HepG2 (cell line): ENCODE results near the gene CD276. TPM values are rescaled to one million over a fixed set of nuclear protein-coding genes. Genes with fewer than 3 reads are reported as not detected.

Source experiments
- ATAC-seq: fragments of 200-7000 bp; cut with Tn5 transposase; 3 replicates; pipeline ENCODE4 v1.9.1; 2020; ENCODE audit warnings: mild to moderate bottlenecking, moderate library complexity
- BruUV-seq: library from RNA; stranded (reverse); fragments of 400-500 nt; replicated peaks from 2 replicates; lab custom pipeline; 2021; lab: Mats Ljungman, UMichigan
- CTCF ChIA-PET: fragments of 300-600 bp; formaldehyde crosslinking; extraction: SDS; loops from one replicate; lab custom pipeline; 2021; ENCODE audit warnings: low total read pairs, inconsistent platforms, low intra/inter-chr PET ratio; lab: Yijun Ruan, JAX
- POLR2A ChIA-PET: fragments of 350-600 bp; sonication (Branson Sonifier 250); formaldehyde crosslinking; loops from one replicate; lab custom pipeline; 2020; ENCODE audit warnings: antibody characterized with exemption, inconsistent platforms; lab: Yijun Ruan, JAX
- DNase-seq: peaks from one replicate; pipeline ENCODE4 v3.0.0-alpha.2; 2015; ENCODE audit warnings: low spot score
- FAIRE-seq: peaks from 3 replicates; lab custom pipeline; 2011; peaks lifted over from hg19 to GRCh38; lab: Jason Lieb, UNC
- H2AFZ ChIP-seq: one replicate; pipeline ENCODE4 v1.6.1; 2011; ENCODE audit warnings: low read length, inconsistent platforms
- H3K27ac ChIP-seq: fragments of 300-600 bp; 3 replicates; pipeline ENCODE4 v1.8.0; 2011; ENCODE audit warnings: mixed run types, mild to moderate bottlenecking, mixed read lengths, low read length, inconsistent platforms; ENCODE audit not compliant: insufficient read depth; ENCODE audit errors: extremely low read length
- H3K27me3 ChIP-seq, 2 experiments: fragments of 200-600 bp in 1 of 2; 2 replicates in 1 of 2; 3 replicates in 1 of 2; pipeline versions ENCODE4 v1.6.0 to v1.8.0; 2011; ENCODE audit warnings: low read length in 2 of 2, mild to moderate bottlenecking in 2 of 2, moderate library complexity in 2 of 2, inconsistent platforms in 1 of 2; ENCODE audit not compliant: insufficient read depth in 2 of 2, control insufficient read depth in 1 of 2
- H3K36me3 ChIP-seq, 2 experiments: fragments of 200-600 bp in 1 of 2; replicated peaks in 1 of 2; 2 replicates in 1 of 2; 3 replicates in 1 of 2; pipeline versions ENCODE4 v1.5.1 to v1.8.0; 2011; ENCODE audit warnings: low read length in 2 of 2, inconsistent platforms in 1 of 2; ENCODE audit not compliant: insufficient read depth in 2 of 2, control insufficient read depth in 1 of 2
- H3K4me1 ChIP-seq: 2 replicates; pipeline ENCODE4 v1.5.1; 2012; ENCODE audit warnings: low read length, inconsistent platforms; ENCODE audit not compliant: insufficient read depth
- H3K4me2 ChIP-seq: 2 replicates; pipeline ENCODE4 v1.6.0; 2011; ENCODE audit warnings: low read depth, low read length, inconsistent platforms
- H3K4me3 ChIP-seq, 3 experiments: fragments of 200-600 bp in 1 of 3; sonication (generic), shearing (Covaris generic) in 1 of 3; replicated peaks in 1 of 3; 2 replicates each; pipeline ENCODE4 v1.5.1; 2011 to 2016; ENCODE audit warnings: low read length in 3 of 3, inconsistent platforms in 2 of 3, low read depth in 2 of 3, mild to moderate bottlenecking in 2 of 3, control low read depth in 1 of 3, mixed read lengths in 1 of 3; ENCODE audit not compliant: insufficient read depth in 1 of 3
- H3K79me2 ChIP-seq: one replicate; pipeline ENCODE4 v1.6.1; 2011; ENCODE audit warnings: low read length, inconsistent platforms; ENCODE audit not compliant: insufficient read depth
- H3K9ac ChIP-seq: 2 replicates; pipeline ENCODE4 v1.6.0; 2011; ENCODE audit warnings: mild to moderate bottlenecking, low read depth, low read length, inconsistent platforms; ENCODE audit not compliant: insufficient read depth
- H3K9me3 ChIP-seq: 2 replicates; pipeline ENCODE4 v1.5.1; 2012; ENCODE audit warnings: mild to moderate bottlenecking, low read length
- H4K20me1 ChIP-seq: 2 replicates; pipeline ENCODE4 v1.6.0; 2011; ENCODE audit warnings: inconsistent platforms, mild to moderate bottlenecking, low read length, moderate library complexity; ENCODE audit not compliant: insufficient read depth
- AKNA ChIP-seq: sonication (generic); formaldehyde crosslinking; IDR thresholded peaks from 2 replicates; pipeline ENCODE4 v1.4.0; 2020; ENCODE audit warnings: missing genetic modification reagents, borderline replicate concordance
- CENPT ChIP-seq: sonication (generic); formaldehyde crosslinking; IDR thresholded peaks from 2 replicates; pipeline ENCODE4 v1.8.0; 2022; ENCODE audit warnings: low read depth, mild to moderate bottlenecking, moderate library complexity, missing genetic modification reagents
- EED ChIP-seq: sonication (generic); formaldehyde crosslinking; IDR thresholded peaks from 2 replicates; pipeline ENCODE4 v1.5.0; 2020; ENCODE audit warnings: mild to moderate bottlenecking, missing genetic modification reagents
- FOXO1 ChIP-seq: sonication (generic); formaldehyde crosslinking; IDR thresholded peaks from 2 replicates; pipeline ENCODE4 v1.4.0; 2020; ENCODE audit warnings: missing genetic modification reagents
- IRX3 ChIP-seq: sonication (generic); formaldehyde crosslinking; IDR thresholded peaks from 2 replicates; pipeline ENCODE4 v1.8.1; 2023; ENCODE audit warnings: mild to moderate bottlenecking, low read depth, missing genetic modification reagents, borderline replicate concordance
- KMT2A ChIP-seq: sonication (generic); formaldehyde crosslinking; IDR thresholded peaks from 2 replicates; pipeline ENCODE4 v1.4.0; 2020; ENCODE audit warnings: missing genetic modification reagents
- SOX13 ChIP-seq, 3 experiments: fragments of 450-650 bp in 1 of 3; sonication (generic) in 1 of 3; formaldehyde crosslinking in 1 of 3; IDR thresholded peaks in 2 of 3; conservative IDR thresholded peaks in 1 of 3; 2 replicates each; pipeline versions ENCODE4 v1.5.0 to v1.6.1; 2016 to 2020; ENCODE audit warnings: antibody characterized with exemption in 1 of 3, mild to moderate bottlenecking in 1 of 3, missing compliant biosample characterization in 1 of 3, missing genetic modification reagents in 1 of 3, moderate library complexity in 1 of 3
- TEAD2 ChIP-seq: sonication (generic); formaldehyde crosslinking; IDR thresholded peaks from 2 replicates; pipeline ENCODE4 v1.9.0; 2021; ENCODE audit warnings: missing genetic modification reagents
- ZEB1 ChIP-seq: IDR thresholded peaks from 2 replicates; pipeline ENCODE4 v1.6.1; 2012; ENCODE audit warnings: mild to moderate bottlenecking, low read depth, inconsistent platforms; ENCODE audit not compliant: insufficient replicate concordance
- ZNF30 ChIP-seq: sonication (generic); formaldehyde crosslinking; IDR thresholded peaks from 2 replicates; pipeline ENCODE4 v1.5.0; 2020; ENCODE audit warnings: mild to moderate bottlenecking, missing genetic modification reagents
- ZNF343 ChIP-seq: sonication (generic); formaldehyde crosslinking; IDR thresholded peaks from 2 replicates; pipeline ENCODE4 v1.4.0; 2020; ENCODE audit warnings: mild to moderate bottlenecking, missing genetic modification reagents
- ZNF550 ChIP-seq: sonication (generic); formaldehyde crosslinking; IDR thresholded peaks from 2 replicates; pipeline ENCODE4 v1.4.0; 2020; ENCODE audit warnings: mild to moderate bottlenecking, missing genetic modification reagents, borderline replicate concordance
- WGBS: methylation state at CpG from one replicate; pipeline ENCODE4 v1.1.6; 2017; ENCODE audit warnings: low lambda C conversion rate; 5-methylcytosine and 5-hydroxymethylcytosine counted together
- in situ Hi-C: cut with HindIII; loops from 2 replicates; pipeline ENCODE4 v1.10.0; 2017; ENCODE audit warnings: low pct_unique_long_range_greater_than_20kb; ENCODE audit not compliant: extremely low pct_ligation_motif_present
- intact Hi-C: fragments of 100-400 bp; cut with micrococcal nuclease; formaldehyde crosslinking; loops from one replicate; pipeline ENCODE4 v1.10.0; 2022; ENCODE audit not compliant: unreplicated experiment
- polyA plus RNA-seq, 8 experiments: library from polyadenylated mRNA; depleted of rRNA in 3 of 8; stranded (reverse) in 7 of 8; unstranded in 1 of 8; fragments of >200 nt; fragmentation: Illumina TruSeq in 4 of 8; extraction: Trizol in 4 of 8; gene quantifications; 2 replicates each; pipeline versions ENCODE4 v1.2.1 to v1.2.3, GENCODE V29; 2011 to 2016; ENCODE audit warnings: low read depth in 4 of 8, missing spikeins in 1 of 8, mixed read lengths in 1 of 8; ENCODE audit not compliant: insufficient read depth in 1 of 8
- total RNA-seq, 5 experiments: library from RNA; depleted of rRNA; stranded (reverse); fragments of >200 nt; fragmentation: Illumina TruSeq; extraction: Trizol; gene quantifications; 2 replicates each; pipeline ENCODE4 v1.2.3, GENCODE V29; 2016; ENCODE audit warnings: low read depth in 1 of 5
- TF ChIP-seq, protein P1 (sequence below): sonication (generic); formaldehyde crosslinking; IDR thresholded peaks from 2 replicates; pipeline ENCODE4 v1.8.1; 2023; ENCODE audit warnings: mild to moderate bottlenecking, missing genetic modification reagents
- TF ChIP-seq, protein P2 (sequence below): sonication (generic); formaldehyde crosslinking; IDR thresholded peaks from 2 replicates; pipeline ENCODE4 v1.5.0; 2020; ENCODE audit warnings: mild to moderate bottlenecking, missing genetic modification reagents, borderline replicate concordance

Gene CD276
- total and polyA plus RNA-seq, 2 of the 13 experiments (the other 11 are each of a cell fraction or from before 2014, with no cell fraction given): 24.6 to 55.2 TPM

- TF ChIP-seq AKNA (CRISPR knock-in tag): no peak
- TF ChIP-seq, all 625 proteins: peak for 0
These were observed 25.1 kb downstream of the CD276 start (continued) for GRCh38 chr15:73709241-73709640.

DNA sequence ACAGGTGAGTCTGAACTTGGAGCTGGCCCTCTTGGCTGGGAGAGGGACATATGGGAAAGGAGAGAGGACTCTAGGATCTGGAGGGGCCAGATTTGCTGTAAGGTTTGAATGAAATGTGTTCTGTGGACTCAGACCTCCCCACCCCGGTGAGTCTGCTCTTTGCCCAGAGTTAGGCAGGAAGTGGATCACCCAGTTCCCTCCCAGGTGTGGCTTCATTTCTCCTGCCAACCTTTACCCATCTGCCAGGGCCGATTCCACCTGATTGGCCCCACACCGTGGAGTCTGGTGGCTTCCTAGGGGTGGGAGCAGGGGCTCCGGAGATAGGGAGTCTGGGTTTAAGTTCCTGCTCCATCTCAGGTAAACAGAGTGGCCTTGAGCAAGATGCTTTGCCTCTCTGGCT is 25.5 kb downstream of the CD276 start:
- Histone ChIP-seq H3K4me1 (no peaks in the 10 kb centered on the region), H3K4me3 (no peak overlapping the region), H3K79me2 (no peaks in the 10 kb centered on the region), H3K9me3 (no peaks in the 10 kb centered on the region), H3K4me2 (no peak overlapping the region), H2AFZ (no peak overlapping the region), H3K36me3 (peaks cover 11 to 48% of the 10 kb centered on the region in 2 experiments), H3K9ac (no peak overlapping the region), H3K27ac (no peak overlapping the region), H3K27me3 (no peaks in the 10 kb centered on the region), H4K20me1 (peaks cover under 1% of the 10 kb centered on the region; the same call in 1 of the 2 replicates)
- intact Hi-C loops: no loop called here
- ChIA-PET POLR2A (no interaction called here), CTCF (no interaction called here)
- ATAC-seq (no peak), DNase-seq (no peak), FAIRE-seq (no peak)
- BruUV-seq: no TSS peak
- 84% methylated on average over 4 of the region's 4 CpGs for WGBS
- in situ Hi-C loops: loop anchor here (10.0 kb wide), 1 partner anchor 405 kb away; no protein-coding TSS in a partner anchor
- TF ChIP-seq CENPT (CRISPR knock-in tag) (no peak), TEAD2 (CRISPR knock-in tag) (no peak), KMT2A (CRISPR knock-in tag) (no peak), SOX13 (IDR thresholded peaks at IDR 0.05) (no peak), SOX13 (CRISPR knock-in tag; conservative IDR thresholded peaks at IDR 0.05 in 1 of 2, IDR thresholded peaks at IDR 0.05 in 1 of 2) (no peak), ZNF550 (CRISPR knock-in tag) (no peak), ZEB1 (no peak), EED (CRISPR knock-in tag) (no peak), ZNF343 (no peak), IRX3 (CRISPR knock-in tag) (no peak), FOXO1 (CRISPR knock-in tag) (no peak), ZNF30 (no peak)
- TF ChIP-seq, protein P1, sequence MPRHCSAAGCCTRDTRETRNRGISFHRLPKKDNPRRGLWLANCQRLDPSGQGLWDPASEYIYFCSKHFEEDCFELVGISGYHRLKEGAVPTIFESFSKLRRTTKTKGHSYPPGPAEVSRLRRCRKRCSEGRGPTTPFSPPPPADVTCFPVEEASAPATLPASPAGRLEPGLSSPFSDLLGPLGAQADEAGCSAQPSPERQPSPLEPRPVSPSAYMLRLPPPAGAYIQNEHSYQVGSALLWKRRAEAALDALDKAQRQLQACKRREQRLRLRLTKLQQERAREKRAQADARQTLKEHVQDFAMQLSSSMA (CRISPR knock-in tag): no peak
- TF ChIP-seq, protein P2, sequence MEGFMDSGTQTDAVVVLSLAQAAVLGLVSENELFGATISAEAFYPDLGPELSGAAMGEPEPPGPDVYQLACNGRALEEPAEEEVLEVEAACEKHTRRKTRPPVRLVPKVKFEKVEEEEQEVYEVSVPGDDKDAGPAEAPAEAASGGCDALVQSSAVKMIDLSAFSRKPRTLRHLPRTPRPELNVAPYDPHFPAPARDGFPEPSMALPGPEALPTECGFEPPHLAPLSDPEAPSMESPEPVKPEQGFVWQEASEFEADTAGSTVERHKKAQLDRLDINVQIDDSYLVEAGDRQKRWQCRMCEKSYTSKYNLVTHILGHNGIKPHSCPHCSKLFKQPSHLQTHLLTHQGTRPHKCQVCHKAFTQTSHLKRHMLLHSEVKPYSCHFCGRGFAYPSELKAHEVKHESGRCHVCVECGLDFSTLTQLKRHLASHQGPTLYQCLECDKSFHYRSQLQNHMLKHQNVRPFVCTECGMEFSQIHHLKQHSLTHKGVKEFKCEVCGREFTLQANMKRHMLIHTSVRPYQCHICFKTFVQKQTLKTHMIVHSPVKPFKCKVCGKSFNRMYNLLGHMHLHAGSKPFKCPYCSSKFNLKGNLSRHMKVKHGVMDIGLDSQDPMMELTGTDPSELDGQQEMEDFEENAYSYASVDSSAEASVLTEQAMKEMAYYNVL: no peak
